Measurements from ENCODE around the gene NKX2-4.

- TF ChIP-seq ZBTB1 (tag by site-specific recombination; IDR thresholded peaks at IDR 0.05) (no peak), CTCF (tag by site-specific recombination; IDR thresholded peaks at IDR 0.05) (no peak), ZNF221 (tag by site-specific recombination; IDR thresholded peaks at IDR 0.05; ENCODE audit: borderline replicate concordance) (no peak), ZNF416 (tag by site-specific recombination; IDR thresholded peaks at IDR 0.05) (no peak), ZNF114 (tag by site-specific recombination; IDR thresholded peaks at IDR 0.05) (no peak), GLIS1 (tag by site-specific recombination; IDR thresholded peaks at IDR 0.05) (no peak), ZNF121 (tag by site-specific recombination; IDR thresholded peaks at IDR 0.05) (no peak), ZNF660 (tag by site-specific recombination; IDR thresholded peaks at IDR 0.05) (no peak), BCL6B (tag by site-specific recombination; IDR thresholded peaks at IDR 0.05) (no peak), ZFP41 (tag by site-specific recombination; IDR thresholded peaks at IDR 0.05; ENCODE audit: borderline replicate concordance) (no peak), YY1 (tag by site-specific recombination; IDR thresholded peaks at IDR 0.05) (no peak)
Observed at GRCh38 chr20:21399005-21399475, 1.7 kb upstream of the NKX2-4 start.
